ENCODE data around the gene SRP68.

The SRP68 gene

GRCh38 chr17:76095943-76096342, 23.6 kb upstream of the SRP68 start:
- Histone ChIP-seq H3K36me3 (ENCODE audit: insufficient read depth, low read length) (peaks cover 38% of the 10 kb centered on the region), H3K4me1 (ENCODE audit: insufficient read depth, low read length) (no peaks in the 10 kb centered on the region), H3K9me3 (ENCODE audit: control insufficient read depth, insufficient read depth, low read length) (no peaks in the 10 kb centered on the region), H3K9ac (ENCODE audit: low read depth, low read length) (no peak overlapping the region)

DNA sequence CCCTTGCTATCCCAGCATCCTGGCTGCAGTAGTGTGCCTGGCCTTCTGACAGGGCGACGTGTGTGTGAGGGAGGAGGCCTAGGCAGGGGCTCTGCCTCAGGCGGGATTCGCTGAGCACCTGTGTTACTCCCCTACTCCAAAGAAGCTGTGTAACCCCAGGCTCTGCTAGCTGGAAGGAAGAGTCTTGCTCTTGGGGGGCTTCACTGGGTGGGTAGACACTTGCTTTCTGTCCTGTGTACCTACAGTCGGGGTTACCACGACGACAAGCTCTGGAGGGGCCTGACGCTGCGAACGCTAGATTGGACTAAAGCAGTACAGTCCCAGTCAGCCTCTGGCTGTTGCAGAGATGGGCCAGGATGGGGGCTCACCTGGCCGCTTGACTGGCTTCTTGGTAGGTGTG, 21.7 kb upstream of the SRP68 start:
- no peaks in the 10 kb centered on the region for H3K4me1 ChIP-seq (ENCODE audit: insufficient read depth, low read length)
- no peaks in the 10 kb centered on the region for H3K9me3 ChIP-seq (ENCODE audit: control insufficient read depth, insufficient read depth, low read length)
- no peak overlapping the region for H3K9ac ChIP-seq (ENCODE audit: low read depth, low read length)
- H3K36me3 ChIP-seq (ENCODE audit: insufficient read depth, low read length): peaks cover 32% of the 10 kb centered on the region

DNA sequence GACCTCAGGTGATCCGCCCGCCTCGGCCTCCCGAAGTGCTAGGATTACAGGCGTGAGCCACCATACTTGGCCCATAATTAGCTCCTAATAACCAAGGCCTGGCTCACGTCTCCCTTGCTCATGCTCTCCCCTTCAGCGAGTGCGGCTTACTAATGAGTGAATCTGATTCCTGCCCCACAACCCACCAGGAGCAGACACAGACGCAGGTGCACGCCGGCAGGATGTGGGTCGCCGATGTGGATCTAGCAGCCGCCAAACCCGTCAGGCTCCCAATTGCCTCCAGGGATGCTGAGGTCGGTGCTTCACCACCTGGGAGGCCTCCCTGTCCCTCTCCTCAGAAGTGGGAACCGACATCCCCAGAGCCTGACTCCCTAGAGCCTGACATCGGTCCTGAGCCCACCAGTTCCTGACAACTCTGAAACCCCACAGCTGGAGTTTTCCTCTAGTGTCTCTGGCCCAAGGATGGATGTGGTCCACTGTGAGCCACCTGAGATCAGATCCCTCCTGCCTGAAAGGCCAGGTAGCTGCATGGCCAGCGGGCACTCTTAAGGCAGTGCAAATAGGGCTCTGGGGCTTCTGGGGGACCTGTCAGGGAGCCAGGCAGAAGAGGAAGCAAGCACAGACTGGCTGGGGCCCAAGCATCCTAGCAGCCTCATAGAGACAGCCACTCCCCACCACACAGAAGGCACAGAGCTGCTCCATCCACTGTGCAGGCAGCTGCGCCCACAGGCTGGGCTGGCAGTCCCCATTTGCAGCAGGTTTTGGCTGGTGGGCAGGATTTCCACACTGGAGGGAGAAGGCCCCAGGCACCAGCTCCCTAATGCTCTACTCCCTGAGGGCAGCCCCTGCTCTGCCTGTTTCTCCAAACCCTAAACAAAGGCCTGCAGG, 20.5 kb upstream of the SRP68 start:
- H3K9me3 ChIP-seq (ENCODE audit: control insufficient read depth, insufficient read depth, low read length): no peaks in the 10 kb centered on the region
- H3K9ac ChIP-seq (ENCODE audit: low read depth, low read length): no peak overlapping the region
- peaks cover 38% of the 10 kb centered on the region for H3K36me3 ChIP-seq (ENCODE audit: insufficient read depth, low read length)
- H3K4me1 ChIP-seq (ENCODE audit: insufficient read depth, low read length): no peaks in the 10 kb centered on the region

- H3K9ac ChIP-seq (ENCODE audit: low read depth, low read length): no peak overlapping the region
- H3K9me3 ChIP-seq (ENCODE audit: control insufficient read depth, insufficient read depth, low read length): no peaks in the 10 kb centered on the region
- peaks cover 34% of the 10 kb centered on the region for H3K36me3 ChIP-seq (ENCODE audit: insufficient read depth, low read length)
- no peaks in the 10 kb centered on the region for H3K4me1 ChIP-seq (ENCODE audit: insufficient read depth, low read length)
Observed at GRCh38 chr17:76091526-76092286, 19.4 kb upstream of the SRP68 start.

DNA sequence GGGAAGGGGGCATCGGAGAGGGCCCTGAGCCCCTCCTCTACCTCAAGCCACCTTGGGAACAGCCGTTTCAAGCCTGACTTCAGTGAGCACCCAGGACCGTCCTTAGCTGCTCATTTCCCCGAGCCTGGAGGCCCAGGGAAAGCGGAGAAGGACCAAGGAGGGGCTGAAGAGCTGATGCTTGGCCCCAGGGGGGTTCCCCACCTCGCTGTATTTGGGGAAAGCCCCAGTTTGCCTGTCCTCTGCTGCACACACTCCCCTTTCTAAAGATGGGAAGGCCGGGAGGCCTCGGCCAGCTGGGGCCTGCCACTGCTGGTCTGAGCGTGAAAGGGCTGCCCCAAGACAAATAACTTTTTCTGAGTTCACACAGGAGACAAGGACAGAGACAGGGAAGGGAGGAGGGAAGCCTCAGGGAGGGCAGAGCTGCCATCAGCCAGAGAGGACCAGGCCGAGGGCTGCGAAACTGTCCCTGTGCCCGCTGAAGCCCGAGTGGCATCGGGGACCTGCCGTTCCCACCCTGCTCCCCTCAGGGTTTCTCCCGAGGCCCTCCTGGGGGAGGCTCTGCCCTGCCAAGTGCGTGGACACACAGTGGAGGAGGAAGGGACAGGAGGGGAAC, 18.3 kb upstream of the SRP68 start:
- Histone ChIP-seq H3K36me3 (ENCODE audit: insufficient read depth, low read length) (peaks cover 37% of the 10 kb centered on the region), H3K9ac (ENCODE audit: low read depth, low read length) (no peak overlapping the region), H3K9me3 (ENCODE audit: control insufficient read depth, insufficient read depth, low read length) (no peaks in the 10 kb centered on the region), H3K4me1 (ENCODE audit: insufficient read depth, low read length) (no peaks in the 10 kb centered on the region)

DNA sequence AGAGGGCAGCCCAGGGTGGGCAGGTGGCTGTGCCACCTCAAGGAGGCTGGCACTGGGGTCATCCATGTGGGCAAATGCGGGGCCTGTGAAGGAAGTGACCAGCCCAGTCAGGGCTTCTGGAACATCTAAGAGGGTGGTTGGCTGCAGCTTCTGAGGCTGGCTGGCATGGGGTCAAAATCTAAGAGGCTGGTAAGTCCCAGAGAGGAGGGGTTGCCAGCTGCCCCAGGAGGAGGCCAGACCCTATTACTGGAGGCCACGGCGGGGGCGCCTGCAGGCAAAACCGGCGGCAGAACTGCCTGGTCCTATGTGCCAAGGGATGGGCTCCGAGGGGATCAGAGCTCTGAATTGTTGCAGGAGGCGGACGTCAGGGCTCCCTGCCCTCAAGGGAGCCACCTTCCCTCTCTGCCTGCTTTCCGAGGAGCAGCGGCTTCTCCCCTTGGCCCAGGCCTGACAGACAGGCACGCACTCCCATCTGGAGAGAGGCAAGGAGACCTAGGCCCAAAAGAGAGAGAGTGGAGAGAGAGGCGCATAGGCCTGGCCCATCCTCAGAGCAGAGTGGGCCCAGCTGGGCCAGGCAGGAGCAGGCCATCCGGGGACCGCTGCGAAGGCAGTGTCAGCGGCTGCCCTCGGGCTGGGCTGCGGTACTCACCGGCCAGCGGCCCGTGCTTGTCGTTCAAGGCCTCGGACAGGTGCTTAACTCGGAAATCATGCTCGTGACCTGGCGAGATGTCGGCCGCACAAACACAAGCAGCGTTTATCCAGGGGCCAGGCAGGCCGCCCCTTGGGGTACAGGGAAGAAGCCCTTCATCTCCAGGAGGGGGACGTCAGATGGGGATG, 17.6 kb upstream of the SRP68 start:
- H3K36me3 ChIP-seq (ENCODE audit: insufficient read depth, low read length): peaks cover 42% of the 10 kb centered on the region
- H3K4me1 ChIP-seq (ENCODE audit: insufficient read depth, low read length): no peaks in the 10 kb centered on the region
- H3K9ac ChIP-seq (ENCODE audit: low read depth, low read length): no peak overlapping the region
- no peaks in the 10 kb centered on the region for H3K9me3 ChIP-seq (ENCODE audit: control insufficient read depth, insufficient read depth, low read length)

GRCh38 chr17:76088868-76089576, 16.7 kb upstream of the SRP68 start:
- H3K9me3 ChIP-seq (ENCODE audit: control insufficient read depth, insufficient read depth, low read length): no peaks in the 10 kb centered on the region
- no peak overlapping the region for H3K9ac ChIP-seq (ENCODE audit: low read depth, low read length)
- peaks cover 41% of the 10 kb centered on the region for H3K36me3 ChIP-seq (ENCODE audit: insufficient read depth, low read length)
- H3K4me1 ChIP-seq (ENCODE audit: insufficient read depth, low read length): no peaks in the 10 kb centered on the region

DNA sequence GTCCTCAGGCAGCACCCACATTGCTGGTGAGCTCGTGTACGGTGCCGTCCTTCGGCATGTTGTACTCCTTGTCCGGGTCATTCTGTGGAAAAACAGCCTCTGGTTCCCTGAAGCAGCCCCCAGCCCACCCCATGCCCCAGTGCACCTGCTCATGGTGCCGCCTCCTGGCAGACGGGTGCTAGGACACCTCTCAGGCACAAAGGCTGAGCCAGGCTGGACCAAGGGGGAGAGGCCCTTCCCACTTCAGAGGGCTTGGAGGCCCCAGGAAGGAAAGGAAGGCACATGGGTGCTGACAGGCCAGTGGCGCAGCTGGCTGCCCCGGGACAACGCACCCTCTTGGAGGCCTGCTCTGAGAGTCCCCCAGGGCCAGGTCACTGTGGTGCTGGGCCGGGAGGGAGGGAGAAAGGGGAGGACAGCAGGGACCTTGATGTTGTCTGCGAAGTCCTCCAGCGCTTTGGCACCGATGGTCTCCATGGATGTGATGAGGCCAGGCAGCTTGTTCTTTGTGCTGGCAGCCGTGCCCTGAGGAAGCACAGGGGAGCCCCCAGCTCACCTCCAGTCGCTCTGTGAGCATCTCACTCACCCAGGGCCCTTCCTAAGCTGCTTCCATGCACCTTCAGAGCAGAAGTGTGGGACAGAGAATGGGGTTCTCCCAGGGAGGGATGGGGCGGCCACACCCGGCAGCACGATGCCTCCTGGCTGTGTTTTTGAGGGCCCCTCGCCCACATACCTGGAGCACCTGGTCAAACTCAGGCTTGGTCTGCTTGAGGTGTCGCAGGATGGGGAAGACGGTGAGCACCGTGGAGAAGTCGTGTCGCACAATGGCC, 15.9 kb upstream of the SRP68 start:
- no peak overlapping the region for H3K9ac ChIP-seq (ENCODE audit: low read depth, low read length)
- H3K9me3 ChIP-seq (ENCODE audit: control insufficient read depth, insufficient read depth, low read length): no peaks in the 10 kb centered on the region
- H3K4me1 ChIP-seq (ENCODE audit: insufficient read depth, low read length): no peaks in the 10 kb centered on the region
- H3K36me3 ChIP-seq (ENCODE audit: insufficient read depth, low read length): peaks cover 38% of the 10 kb centered on the region

- no peaks in the 10 kb centered on the region for H3K4me1 ChIP-seq (ENCODE audit: insufficient read depth, low read length)
- H3K9me3 ChIP-seq (ENCODE audit: control insufficient read depth, insufficient read depth, low read length): no peaks in the 10 kb centered on the region
- no peak overlapping the region for H3K9ac ChIP-seq (ENCODE audit: low read depth, low read length)
- H3K36me3 ChIP-seq (ENCODE audit: insufficient read depth, low read length): peaks cover 40% of the 10 kb centered on the region
Observed at GRCh38 chr17:76087531-76087930, 15.2 kb upstream of the SRP68 start.

DNA sequence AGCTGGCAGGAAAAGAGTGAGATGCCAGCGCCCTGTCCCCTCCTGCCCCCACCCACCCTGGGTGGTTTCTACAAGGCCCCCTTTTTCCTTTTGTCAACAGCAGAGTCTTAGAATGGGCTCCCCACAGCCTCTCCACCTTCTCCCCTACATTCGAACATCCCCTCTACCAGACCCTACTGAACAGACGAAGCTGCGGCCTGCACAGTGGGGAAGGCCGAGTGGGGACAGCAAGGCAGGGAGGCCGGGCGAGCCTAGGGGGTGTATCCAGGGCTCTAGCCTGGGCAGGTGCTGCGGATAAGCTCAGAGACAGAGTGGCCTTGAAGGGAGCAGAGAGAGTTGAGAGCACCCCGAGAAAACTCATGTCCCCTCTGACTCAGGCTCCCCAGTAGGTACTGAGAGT, 14.1 kb upstream of the SRP68 start:
- H3K9me3 ChIP-seq (ENCODE audit: control insufficient read depth, insufficient read depth, low read length): no peaks in the 10 kb centered on the region
- H3K4me1 ChIP-seq (ENCODE audit: insufficient read depth, low read length): no peaks in the 10 kb centered on the region; the same call in 1 of the 2 replicates
- H3K36me3 ChIP-seq (ENCODE audit: insufficient read depth, low read length): peaks cover 37% of the 10 kb centered on the region
- no peak overlapping the region for H3K9ac ChIP-seq (ENCODE audit: low read depth, low read length)

- H3K9ac ChIP-seq (ENCODE audit: low read depth, low read length): no peak overlapping the region
- no peaks in the 10 kb centered on the region for H3K9me3 ChIP-seq (ENCODE audit: control insufficient read depth, insufficient read depth, low read length)
- peaks cover 37% of the 10 kb centered on the region for H3K36me3 ChIP-seq (ENCODE audit: insufficient read depth, low read length)
- peaks cover 3% of the 10 kb centered on the region; the same call in 1 of the 2 replicates for H3K4me1 ChIP-seq (ENCODE audit: insufficient read depth, low read length)
Observed at GRCh38 chr17:76085731-76086366, 13.5 kb upstream of the SRP68 start.

DNA sequence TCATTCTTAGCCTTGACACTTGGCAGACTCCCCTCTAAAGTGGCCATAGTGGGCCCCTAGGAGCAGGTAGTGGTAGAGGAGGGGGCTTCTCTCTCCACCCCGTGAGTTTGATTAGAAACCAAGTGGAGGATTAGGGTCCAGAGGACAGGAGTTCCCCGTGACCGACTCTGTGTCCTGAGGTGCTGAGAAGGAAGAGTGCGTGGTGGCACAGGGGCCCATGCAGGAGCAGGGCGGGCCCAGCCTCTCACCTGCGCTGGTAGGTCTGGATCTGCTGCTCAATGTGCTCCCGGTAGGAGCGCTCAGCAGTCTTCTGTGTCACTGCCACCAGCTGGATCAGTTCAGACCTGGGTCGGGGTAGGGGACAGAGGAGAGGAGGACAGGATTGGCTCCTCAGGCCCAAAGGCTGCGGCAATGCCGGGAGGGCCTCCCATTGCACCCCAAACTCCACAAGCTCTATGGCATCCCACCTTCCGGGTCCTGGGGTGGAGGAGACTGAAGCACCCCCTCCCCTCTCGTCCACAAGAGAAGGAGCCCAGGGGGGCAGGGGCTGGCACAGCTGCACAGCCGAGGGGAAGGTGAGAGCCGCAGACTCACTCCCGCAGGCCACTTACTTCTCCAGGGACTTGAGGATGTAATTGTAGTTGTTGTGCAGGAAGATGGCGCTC, 12.9 kb upstream of the SRP68 start:
- no peaks in the 10 kb centered on the region for H3K9me3 ChIP-seq (ENCODE audit: control insufficient read depth, insufficient read depth, low read length)
- H3K36me3 ChIP-seq (ENCODE audit: insufficient read depth, low read length): peaks cover 37% of the 10 kb centered on the region
- peaks cover 8% of the 10 kb centered on the region; the same call in 1 of the 2 replicates for H3K4me1 ChIP-seq (ENCODE audit: insufficient read depth, low read length)
- H3K9ac ChIP-seq (ENCODE audit: low read depth, low read length): no peak overlapping the region
